Thyroid gland (tissue), 4 donors: Measurements from ENCODE around the gene INPP5D.

Experiments
- CTCF ChIP-seq, 6 experiments: fragments of 200-600 bp in 3 of 6; fragments of 450-650 bp in 3 of 6; sonication (generic) in 3 of 6; IDR thresholded peaks; one replicate each; pipeline ENCODE4 v1.5.1; 2016 to 2019; ENCODE audit warnings: antibody characterized with exemption in 6 of 6, mild to moderate bottlenecking in 2 of 6, inconsistent platforms in 1 of 6, moderate library complexity in 1 of 6
- POLR2A ChIP-seq, 2 donors: fragments of 450-650 bp; IDR thresholded peaks; one replicate each; pipeline ENCODE4 v1.6.1; 2017; ENCODE audit warnings: antibody characterized with exemption in 2 of 2, mild to moderate bottlenecking in 2 of 2, moderate library complexity in 1 of 2

GRCh38 chr2:233032551-233033320 lies 27.4 kb upstream of the INPP5D start, which contains the start of gene NEU2:
- no peak for TF ChIP-seq CTCF (IDR thresholded peaks at IDR 0.05)
- TF ChIP-seq POLR2A (IDR thresholded peaks at IDR 0.05), result no peak
